ENCODE data around the gene C6orf163. TPM values are rescaled to one million over a fixed set of nuclear protein-coding genes. Genes with fewer than 3 reads are reported as not detected.

Gene C6orf163
- total and polyA plus RNA-seq, 2 of the 13 experiments (the other 11 are each of a cell fraction or from before 2014, with no cell fraction given), result 0.62 to 1.8 TPM

- peak; percentile 57; the same call in 1 of the 2 replicates for TF ChIP-seq ZIK1 (CRISPR knock-in tag; IDR thresholded peaks at IDR 0.05; ENCODE audit: borderline replicate concordance, low read depth)
- TF ChIP-seq ZNF83 (CRISPR knock-in tag; IDR thresholded peaks at IDR 0.05; ENCODE audit: borderline replicate concordance), result no peak
- TF ChIP-seq MAFF (IDR thresholded peaks at IDR 0.05; ENCODE audit: low read depth, low read length), result no peak
- TF ChIP-seq E2F5 (CRISPR knock-in tag; conservative IDR thresholded peaks at IDR 0.05), result 0 out of 2 replicates have a peak, but pooled peaks have one; percentile 32
- TF ChIP-seq, protein P1, sequence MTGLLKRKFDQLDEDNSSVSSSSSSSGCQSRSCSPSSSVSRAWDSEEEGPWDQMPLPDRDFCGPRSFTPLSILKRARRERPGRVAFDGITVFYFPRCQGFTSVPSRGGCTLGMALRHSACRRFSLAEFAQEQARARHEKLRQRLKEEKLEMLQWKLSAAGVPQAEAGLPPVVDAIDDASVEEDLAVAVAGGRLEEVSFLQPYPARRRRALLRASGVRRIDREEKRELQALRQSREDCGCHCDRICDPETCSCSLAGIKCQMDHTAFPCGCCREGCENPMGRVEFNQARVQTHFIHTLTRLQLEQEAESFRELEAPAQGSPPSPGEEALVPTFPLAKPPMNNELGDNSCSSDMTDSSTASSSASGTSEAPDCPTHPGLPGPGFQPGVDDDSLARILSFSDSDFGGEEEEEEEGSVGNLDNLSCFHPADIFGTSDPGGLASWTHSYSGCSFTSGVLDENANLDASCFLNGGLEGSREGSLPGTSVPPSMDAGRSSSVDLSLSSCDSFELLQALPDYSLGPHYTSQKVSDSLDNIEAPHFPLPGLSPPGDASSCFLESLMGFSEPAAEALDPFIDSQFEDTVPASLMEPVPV (CRISPR knock-in tag; IDR thresholded peaks at IDR 0.05), result no peak
- 0 out of 2 replicates have a peak, but pooled peaks have one; percentile 34 for TF ChIP-seq GMEB2 (CRISPR knock-in tag; IDR thresholded peaks at IDR 0.05; ENCODE audit: low read depth)
- TF ChIP-seq, protein P2, sequence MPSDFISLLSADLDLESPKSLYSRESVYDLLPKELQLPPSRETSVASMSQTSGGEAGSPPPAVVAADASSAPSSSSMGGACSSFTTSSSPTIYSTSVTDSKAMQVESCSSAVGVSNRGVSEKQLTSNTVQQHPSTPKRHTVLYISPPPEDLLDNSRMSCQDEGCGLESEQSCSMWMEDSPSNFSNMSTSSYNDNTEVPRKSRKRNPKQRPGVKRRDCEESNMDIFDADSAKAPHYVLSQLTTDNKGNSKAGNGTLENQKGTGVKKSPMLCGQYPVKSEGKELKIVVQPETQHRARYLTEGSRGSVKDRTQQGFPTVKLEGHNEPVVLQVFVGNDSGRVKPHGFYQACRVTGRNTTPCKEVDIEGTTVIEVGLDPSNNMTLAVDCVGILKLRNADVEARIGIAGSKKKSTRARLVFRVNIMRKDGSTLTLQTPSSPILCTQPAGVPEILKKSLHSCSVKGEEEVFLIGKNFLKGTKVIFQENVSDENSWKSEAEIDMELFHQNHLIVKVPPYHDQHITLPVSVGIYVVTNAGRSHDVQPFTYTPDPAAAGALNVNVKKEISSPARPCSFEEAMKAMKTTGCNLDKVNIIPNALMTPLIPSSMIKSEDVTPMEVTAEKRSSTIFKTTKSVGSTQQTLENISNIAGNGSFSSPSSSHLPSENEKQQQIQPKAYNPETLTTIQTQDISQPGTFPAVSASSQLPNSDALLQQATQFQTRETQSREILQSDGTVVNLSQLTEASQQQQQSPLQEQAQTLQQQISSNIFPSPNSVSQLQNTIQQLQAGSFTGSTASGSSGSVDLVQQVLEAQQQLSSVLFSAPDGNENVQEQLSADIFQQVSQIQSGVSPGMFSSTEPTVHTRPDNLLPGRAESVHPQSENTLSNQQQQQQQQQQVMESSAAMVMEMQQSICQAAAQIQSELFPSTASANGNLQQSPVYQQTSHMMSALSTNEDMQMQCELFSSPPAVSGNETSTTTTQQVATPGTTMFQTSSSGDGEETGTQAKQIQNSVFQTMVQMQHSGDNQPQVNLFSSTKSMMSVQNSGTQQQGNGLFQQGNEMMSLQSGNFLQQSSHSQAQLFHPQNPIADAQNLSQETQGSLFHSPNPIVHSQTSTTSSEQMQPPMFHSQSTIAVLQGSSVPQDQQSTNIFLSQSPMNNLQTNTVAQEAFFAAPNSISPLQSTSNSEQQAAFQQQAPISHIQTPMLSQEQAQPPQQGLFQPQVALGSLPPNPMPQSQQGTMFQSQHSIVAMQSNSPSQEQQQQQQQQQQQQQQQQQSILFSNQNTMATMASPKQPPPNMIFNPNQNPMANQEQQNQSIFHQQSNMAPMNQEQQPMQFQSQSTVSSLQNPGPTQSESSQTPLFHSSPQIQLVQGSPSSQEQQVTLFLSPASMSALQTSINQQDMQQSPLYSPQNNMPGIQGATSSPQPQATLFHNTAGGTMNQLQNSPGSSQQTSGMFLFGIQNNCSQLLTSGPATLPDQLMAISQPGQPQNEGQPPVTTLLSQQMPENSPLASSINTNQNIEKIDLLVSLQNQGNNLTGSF (CRISPR knock-in tag; IDR thresholded peaks at IDR 0.05), result no peak
- TF ChIP-seq ADNP (CRISPR knock-in tag; IDR thresholded peaks at IDR 0.05), result peak; percentile 74; the same call in 1 of the 2 replicates
- TF ChIP-seq HIC2 (CRISPR knock-in tag; IDR thresholded peaks at IDR 0.05; ENCODE audit: low read depth), result no peak
- TF ChIP-seq SSRP1 (CRISPR knock-in tag; IDR thresholded peaks at IDR 0.05), result no peak
- no peak for TF ChIP-seq PLSCR1 (CRISPR knock-in tag; IDR thresholded peaks at IDR 0.05; ENCODE audit: borderline replicate concordance)
- TF ChIP-seq ZNF552 (CRISPR knock-in tag; IDR thresholded peaks at IDR 0.05; ENCODE audit: borderline replicate concordance), result no peak
These were observed 22.1 kb upstream of the C6orf163 start, which contains the start of gene SMIM8 (continued) for GRCh38 chr6:87322304-87323212.
